ENCODE measurements around the gene SEMA5A.

SEMA5A gene

GRCh38 chr5:9515436-9515835 is 30.4 kb downstream of the SEMA5A start:
- no peak for DNase-seq (ENCODE audit: low read depth)

DNA sequence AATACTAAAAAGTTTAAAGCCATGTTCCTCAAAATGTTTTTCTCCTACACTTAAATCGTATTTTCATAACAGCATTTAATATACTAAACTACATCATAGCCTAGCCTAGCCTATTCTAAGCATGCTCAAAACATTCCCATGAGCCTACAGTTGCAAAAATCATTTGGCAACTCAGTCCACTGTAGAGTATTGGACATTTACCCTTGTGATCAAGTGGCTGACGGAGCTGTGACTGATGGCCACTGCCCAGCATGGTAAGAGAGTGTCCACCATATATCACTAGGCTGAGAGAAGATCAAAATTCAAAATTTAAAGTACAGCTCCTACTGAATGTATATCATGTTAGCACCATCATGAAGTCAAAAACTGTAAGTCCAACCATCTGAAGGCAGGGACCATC is 30.9 kb downstream of the SEMA5A start:
- DNase-seq (ENCODE audit: low read depth), result no peak

DNA sequence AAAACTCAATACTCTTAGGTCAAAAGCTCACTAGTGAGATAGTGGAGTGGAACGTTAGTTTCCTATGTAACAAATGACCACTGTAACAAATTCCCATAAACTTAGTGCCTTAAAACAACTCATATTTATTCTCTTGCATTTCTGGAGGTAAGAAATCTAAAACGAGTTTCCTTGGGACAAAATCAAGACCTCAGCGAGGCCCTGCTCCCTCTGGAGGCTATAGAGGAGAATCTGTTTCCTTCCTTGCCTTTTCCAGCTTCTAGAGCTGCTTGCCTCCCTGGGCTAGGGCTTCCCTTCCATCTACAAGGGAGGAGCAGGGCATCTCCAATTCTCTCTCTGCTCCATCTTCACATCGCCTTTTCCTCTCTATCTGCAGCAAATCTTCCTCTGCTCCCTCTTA is 32.0 kb downstream of the SEMA5A start:
- DNase-seq (ENCODE audit: low read depth), result no peak

DNA sequence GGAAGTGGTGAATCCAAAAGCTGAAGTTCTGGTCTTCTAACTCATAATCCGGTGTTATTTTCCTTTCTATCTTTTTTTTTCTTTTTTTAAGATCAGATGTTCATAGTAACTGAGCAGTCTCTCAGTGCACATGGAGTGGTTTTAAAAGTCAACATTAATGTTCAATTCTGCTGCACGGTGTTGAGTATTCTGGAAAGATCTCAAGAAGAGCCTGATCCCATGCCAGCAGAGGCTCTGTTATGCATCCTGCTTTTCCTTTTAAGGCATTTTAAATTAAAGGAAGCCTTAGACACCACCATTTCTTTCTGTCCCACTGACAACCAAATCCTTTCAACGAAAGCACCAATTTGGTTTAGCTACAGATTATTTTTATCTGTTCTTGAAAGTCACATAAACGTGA is 33.4 kb downstream of the SEMA5A start:
- no peak for DNase-seq (ENCODE audit: low read depth)

- no peak for DNase-seq (ENCODE audit: low read depth)
Observed at GRCh38 chr5:9507974-9508373, 37.9 kb downstream of the SEMA5A start.

DNA sequence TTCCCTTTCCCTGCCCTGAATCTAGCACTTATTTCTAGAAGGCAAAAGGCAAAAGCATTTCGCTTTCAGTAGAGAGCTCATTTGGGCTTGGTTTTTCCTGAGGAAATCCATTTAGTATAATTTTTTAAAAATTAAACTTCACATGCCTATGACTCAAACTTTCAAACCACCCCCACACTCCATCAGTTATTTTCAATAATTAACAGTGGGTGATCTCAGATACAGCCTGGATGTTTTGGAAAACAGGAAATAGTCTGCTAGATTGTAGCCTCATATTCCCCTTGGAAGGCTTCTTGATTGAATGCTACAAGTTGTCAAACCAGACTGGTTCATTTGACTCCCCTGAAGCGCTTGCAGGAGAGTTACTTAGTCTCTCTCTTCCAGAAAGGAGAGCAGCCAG is 40.6 kb downstream of the SEMA5A start:
- no peak for DNase-seq (ENCODE audit: low read depth)

DNA sequence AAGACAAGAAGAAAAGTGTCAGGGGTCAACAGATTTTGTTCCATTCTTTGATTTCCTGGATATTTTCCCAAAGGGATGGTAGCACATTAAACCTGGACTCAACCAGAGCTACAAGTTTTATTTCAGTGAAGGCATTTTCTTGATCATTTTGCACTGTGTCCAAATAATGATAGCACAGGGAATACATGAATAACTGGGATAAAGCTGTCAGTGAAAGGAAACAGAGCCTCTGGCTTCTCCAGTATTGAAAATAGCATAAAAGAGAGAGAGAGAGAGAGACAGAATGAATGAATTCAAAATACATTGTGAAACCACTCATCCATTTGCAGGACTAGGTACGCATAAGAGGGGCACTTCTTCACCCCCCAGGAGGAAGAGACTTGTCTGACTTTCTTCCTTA is 43.0 kb downstream of the SEMA5A start:
- DNase-seq (ENCODE audit: low read depth), result no peak

GRCh38 chr5:9502050-9502834 is 43.6 kb downstream of the SEMA5A start:
- DNase-seq (ENCODE audit: low read depth), result no peak

DNA sequence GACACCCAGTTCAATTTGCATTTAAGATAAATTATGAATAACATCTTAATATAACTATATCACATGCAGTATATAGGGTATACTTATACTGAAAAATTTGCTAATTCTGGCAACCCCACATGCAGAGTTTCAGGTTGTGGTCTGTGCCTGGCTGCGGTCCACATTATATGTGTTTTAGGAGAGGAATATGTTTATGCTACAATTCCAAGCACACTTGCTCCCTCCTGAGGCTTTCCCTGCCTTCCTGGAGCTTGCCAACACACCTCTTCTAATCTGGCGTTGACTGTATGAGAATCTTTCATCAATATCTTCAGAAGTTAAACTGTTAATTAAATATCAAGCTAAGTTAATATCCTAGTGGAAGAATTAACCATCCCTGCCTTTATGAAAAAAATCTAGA is 45.2 kb downstream of the SEMA5A start:
- DNase-seq (ENCODE audit: low read depth), result no peak

- no peak for DNase-seq (ENCODE audit: low read depth)
Observed at GRCh38 chr5:9500193-9500592, 45.7 kb downstream of the SEMA5A start.

DNA sequence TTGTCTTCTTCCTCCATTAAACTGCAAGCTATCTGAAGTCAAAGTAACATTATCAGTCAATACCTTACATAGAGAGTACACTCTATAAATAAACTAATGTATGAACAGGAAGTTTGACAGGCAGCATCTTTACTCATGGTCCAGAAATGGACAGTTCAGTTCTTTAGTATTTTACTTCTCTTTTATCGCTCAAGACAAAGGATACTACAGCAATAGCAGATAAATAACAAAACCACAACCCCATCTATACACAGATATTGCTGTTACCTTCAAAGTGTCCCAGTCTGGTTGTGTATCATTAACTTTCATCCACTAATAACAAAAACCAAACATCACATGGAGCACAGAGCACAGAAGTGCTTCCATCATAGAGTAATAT is 46.4 kb downstream of the SEMA5A start:
- no peak for DNase-seq (ENCODE audit: low read depth)

GRCh38 chr5:9498541-9499497 is 47.1 kb downstream of the SEMA5A start:
- DNase-seq (ENCODE audit: low read depth), result no peak

DNA sequence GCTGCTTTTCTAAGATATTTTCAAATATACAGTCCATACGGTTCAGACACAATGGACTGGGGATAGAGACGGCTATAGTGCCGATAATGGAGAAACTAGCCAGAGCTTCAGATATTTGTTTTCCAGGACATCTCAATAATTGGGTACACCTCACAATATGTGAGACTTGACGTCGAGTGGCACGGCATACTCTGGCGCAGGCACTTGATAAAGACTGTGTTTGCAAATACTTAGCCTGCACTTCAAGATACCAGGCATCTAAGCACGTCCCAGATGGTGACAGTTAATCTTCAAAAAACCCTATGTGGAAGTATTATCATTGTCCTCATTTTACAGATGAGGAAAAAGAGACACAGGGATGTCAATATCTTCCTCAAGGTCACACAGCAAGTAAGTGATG is 48.5 kb downstream of the SEMA5A start:
- no peak for DNase-seq (ENCODE audit: low read depth)

DNA sequence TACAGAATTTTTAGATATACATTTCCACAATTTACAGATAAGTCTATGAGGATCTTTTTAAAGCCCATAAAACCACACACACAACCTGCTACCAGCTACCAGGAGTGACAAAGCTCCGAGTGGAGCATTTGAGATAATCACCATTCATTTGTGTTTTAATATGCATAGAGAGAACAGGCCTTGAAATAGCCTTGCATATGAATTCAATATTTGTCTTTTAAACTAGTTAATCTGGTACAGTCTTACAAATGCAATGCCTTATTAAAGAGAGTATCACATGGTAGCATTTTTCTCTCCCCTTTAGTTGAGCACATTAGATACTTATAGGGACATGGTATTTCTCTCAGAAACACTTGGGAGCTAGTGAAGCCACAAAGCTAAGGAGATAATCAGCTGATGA is 49.1 kb downstream of the SEMA5A start:
- no peak for DNase-seq (ENCODE audit: low read depth)

GRCh38 chr5:9495121-9495520 is 50.8 kb downstream of the SEMA5A start:
- DNase-seq (ENCODE audit: low read depth), result no peak

DNA sequence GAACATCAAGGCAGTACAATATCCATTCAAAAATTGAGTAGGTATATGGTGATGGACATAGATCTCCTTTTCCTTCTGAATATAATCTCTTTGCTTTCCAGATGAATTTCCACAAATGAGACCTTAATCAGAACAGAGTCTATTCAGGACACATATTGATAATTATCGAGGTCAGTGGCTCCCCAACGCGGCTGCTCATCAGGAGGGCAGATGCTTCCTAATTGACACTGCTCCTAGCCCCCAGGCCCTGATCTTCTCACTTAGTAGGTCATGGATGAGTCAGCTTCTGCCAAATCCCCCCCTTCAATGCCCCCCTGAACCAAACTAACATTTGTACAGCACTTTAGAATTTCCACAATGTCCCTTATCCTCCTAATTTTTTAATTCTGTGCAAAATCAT is 51.6 kb downstream of the SEMA5A start:
- DNase-seq (ENCODE audit: low read depth), result no peak

DNA sequence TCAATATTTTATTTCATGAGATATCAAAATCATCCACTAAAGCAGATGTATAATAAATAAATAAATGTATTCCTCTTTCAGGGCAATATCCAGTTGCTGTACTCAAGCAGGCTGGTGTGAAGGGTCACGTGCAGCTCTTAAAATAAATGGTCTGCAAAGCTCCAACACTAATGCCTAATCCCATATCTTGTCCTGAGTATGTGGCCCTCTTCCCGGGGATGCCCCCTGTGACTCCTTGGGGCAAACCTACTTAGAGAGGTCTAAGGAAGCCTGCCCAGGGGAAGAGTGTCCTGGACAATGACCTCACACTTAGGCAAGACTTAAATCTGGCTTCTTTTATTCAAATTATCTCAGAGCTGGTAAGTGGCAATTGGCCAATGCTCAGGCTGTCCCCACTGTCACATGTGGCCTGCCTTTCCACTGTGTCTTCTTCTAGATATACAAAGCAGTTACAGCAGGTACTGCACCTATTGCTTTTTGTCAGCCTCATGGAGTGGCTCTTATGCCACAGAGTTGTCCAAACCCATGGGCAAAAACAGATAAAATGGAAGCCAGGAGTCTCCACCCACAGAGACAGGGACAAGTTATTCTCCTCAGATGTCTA is 55.3 kb downstream of the SEMA5A start:
- no peak for DNase-seq (ENCODE audit: low read depth)

GRCh38 chr5:9483779-9484178 is 62.1 kb downstream of the SEMA5A start:
- DNase-seq (ENCODE audit: low read depth), result no peak

DNA sequence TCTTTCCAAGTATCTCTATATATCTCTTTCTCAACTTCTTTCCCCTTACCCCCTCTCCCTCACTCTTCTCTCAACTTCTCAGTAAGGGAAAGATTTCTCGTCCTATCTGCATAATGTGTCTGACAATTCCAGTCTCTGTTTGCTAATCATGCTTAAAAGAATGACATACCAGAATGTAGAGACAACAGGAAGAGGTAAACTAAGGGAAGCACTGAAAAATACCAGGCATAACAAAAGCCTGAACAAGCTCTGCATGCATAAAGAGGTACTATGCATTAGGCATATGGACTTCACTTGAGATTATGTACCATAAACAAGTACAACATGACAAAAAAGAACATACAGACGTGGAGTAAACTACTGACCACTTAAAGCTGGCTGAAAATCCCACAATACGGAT is 62.6 kb downstream of the SEMA5A start:
- DNase-seq (ENCODE audit: low read depth), result no peak

GRCh38 chr5:9482381-9482780 is 63.5 kb downstream of the SEMA5A start:
- no peak for DNase-seq (ENCODE audit: low read depth)

DNA sequence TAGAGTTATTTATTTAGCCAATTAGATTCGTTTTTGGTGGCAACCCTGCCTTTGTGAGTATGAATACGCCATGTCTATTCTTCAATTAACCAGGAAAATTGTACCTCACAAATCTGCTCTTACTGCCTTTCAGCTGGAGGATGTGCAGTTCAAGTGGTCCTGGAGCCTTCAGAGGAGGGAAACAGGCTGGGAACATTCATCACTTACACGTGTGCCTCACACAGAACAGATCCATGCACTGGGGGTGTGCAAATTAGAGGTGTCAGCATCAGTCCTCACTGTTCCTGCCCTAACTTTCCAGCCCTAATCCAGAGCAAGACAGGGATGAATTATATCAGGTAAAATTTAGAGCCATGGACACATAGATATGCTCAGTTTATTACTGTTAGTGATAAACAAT is 65.4 kb downstream of the SEMA5A start:
- no peak for DNase-seq (ENCODE audit: low read depth)

- no peak for DNase-seq (ENCODE audit: low read depth)
Observed at GRCh38 chr5:9479990-9480389, 65.9 kb downstream of the SEMA5A start.

GRCh38 chr5:9479361-9479760 is 66.5 kb downstream of the SEMA5A start:
- no peak for DNase-seq (ENCODE audit: low read depth)
